ENCODE data around the gene CRABP2. TPM values are rescaled to one million over a fixed set of nuclear protein-coding genes. Genes with fewer than 3 reads are reported as not detected.

Gene CRABP2
- total and polyA plus RNA-seq, 2 of the 13 experiments (the other 11 are each of a cell fraction or from before 2014, with no cell fraction given): 0.40 to 0.60 TPM

DNA sequence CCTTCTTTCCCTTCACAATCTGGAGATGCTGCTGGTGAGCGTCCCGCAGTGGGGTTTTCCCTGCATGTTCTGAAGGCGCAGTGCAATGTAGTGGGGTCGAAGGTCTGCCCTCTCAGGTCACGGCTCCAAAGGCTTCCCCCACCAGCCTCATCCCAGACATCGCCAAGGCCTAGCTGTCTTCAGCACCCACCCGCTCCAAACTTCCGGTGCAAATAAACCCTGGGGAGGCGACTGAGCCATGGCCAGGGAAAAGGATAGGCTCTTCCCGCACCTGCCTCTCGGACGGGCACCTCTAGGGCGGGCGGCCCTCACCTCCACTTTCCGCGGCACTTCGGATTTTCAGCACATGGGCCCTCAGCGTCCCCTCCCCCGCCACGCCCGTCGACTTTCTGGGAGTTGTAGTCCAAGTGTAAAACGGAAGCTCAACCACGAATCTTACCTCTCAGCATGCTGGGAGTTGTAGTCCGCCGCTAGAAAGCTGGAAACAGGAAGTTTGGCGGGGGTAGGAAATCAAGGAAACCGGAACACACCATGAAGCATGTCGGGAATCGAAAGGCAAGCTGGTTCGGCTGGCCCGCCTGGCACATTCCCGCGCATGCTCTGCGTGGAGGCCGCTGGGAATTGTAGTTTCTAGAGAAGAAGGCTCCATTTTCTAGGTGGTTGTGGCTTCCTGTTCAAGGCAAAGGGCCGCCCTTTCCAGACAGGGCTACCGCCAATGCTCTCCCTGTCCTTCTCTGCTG is 35.5 kb upstream of the CRABP2 start, which contains the start of gene MRPL24 (continued):
- no peak for TF ChIP-seq IKZF4 (CRISPR knock-in tag; IDR thresholded peaks at IDR 0.05; ENCODE audit: borderline replicate concordance, low read depth, not compliant biosample characterization)
- peak; percentile 48 for TF ChIP-seq HNRNPH1 (optimal IDR thresholded peaks at IDR 0.05; ENCODE audit: low read depth, low read length)
- TF ChIP-seq RNF2 (conservative IDR thresholded peaks at IDR 0.05; ENCODE audit: low read depth): peak; percentile 69; the same call in 1 of the 2 replicates
- peak; percentile 75; the same call in 1 of the 2 replicates for TF ChIP-seq ZNF607 (CRISPR knock-in tag; IDR thresholded peaks at IDR 0.05; ENCODE audit: borderline replicate concordance)
- peak; percentile 48; the same call in 1 of the 2 replicates for TF ChIP-seq NFYC (CRISPR knock-in tag; IDR thresholded peaks at IDR 0.05)
- TF ChIP-seq RCOR2 (CRISPR knock-in tag; IDR thresholded peaks at IDR 0.05): no peak
- TF ChIP-seq CEBPZ (IDR thresholded peaks at IDR 0.05; ENCODE audit: low read length): no peak
- no peak for TF ChIP-seq ZNF468 (CRISPR knock-in tag; IDR thresholded peaks at IDR 0.05)
- TF ChIP-seq BHLHE40 (IDR thresholded peaks at IDR 0.05; ENCODE audit: low read length): no peak
- TF ChIP-seq MAFG (CRISPR knock-in tag; IDR thresholded peaks at IDR 0.05): no peak
- no peak for TF ChIP-seq ZSCAN20 (CRISPR knock-in tag; IDR thresholded peaks at IDR 0.05; ENCODE audit: borderline replicate concordance)
- TF ChIP-seq NFIB (CRISPR knock-in tag; IDR thresholded peaks at IDR 0.05; ENCODE audit: borderline replicate concordance): no peak
- TF ChIP-seq GATAD1 (CRISPR knock-in tag; IDR thresholded peaks at IDR 0.05): peak; percentile 92
- no peak for TF ChIP-seq SSRP1 (CRISPR knock-in tag; IDR thresholded peaks at IDR 0.05)
- TF ChIP-seq MTF1 (CRISPR knock-in tag; IDR thresholded peaks at IDR 0.05): no peak; the same call in 1 of the 2 replicates
- no peak for TF ChIP-seq BRCA1 (CRISPR knock-in tag; IDR thresholded peaks at IDR 0.05)
- TF ChIP-seq ZNF280B (CRISPR knock-in tag; IDR thresholded peaks at IDR 0.05; ENCODE audit: borderline replicate concordance): peak; percentile 72; the same call in 1 of the 2 replicates
- TF ChIP-seq, protein P1, sequence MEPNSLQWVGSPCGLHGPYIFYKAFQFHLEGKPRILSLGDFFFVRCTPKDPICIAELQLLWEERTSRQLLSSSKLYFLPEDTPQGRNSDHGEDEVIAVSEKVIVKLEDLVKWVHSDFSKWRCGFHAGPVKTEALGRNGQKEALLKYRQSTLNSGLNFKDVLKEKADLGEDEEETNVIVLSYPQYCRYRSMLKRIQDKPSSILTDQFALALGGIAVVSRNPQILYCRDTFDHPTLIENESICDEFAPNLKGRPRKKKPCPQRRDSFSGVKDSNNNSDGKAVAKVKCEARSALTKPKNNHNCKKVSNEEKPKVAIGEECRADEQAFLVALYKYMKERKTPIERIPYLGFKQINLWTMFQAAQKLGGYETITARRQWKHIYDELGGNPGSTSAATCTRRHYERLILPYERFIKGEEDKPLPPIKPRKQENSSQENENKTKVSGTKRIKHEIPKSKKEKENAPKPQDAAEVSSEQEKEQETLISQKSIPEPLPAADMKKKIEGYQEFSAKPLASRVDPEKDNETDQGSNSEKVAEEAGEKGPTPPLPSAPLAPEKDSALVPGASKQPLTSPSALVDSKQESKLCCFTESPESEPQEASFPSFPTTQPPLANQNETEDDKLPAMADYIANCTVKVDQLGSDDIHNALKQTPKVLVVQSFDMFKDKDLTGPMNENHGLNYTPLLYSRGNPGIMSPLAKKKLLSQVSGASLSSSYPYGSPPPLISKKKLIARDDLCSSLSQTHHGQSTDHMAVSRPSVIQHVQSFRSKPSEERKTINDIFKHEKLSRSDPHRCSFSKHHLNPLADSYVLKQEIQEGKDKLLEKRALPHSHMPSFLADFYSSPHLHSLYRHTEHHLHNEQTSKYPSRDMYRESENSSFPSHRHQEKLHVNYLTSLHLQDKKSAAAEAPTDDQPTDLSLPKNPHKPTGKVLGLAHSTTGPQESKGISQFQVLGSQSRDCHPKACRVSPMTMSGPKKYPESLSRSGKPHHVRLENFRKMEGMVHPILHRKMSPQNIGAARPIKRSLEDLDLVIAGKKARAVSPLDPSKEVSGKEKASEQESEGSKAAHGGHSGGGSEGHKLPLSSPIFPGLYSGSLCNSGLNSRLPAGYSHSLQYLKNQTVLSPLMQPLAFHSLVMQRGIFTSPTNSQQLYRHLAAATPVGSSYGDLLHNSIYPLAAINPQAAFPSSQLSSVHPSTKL (CRISPR knock-in tag; IDR thresholded peaks at IDR 0.05): no peak; the same call in none of the 2 replicates
- peak; percentile 24; the same call in 1 of the 2 replicates for TF ChIP-seq RXRB (CRISPR knock-in tag; IDR thresholded peaks at IDR 0.05; ENCODE audit: borderline replicate concordance)
- peak; percentile 94 for TF ChIP-seq TARDBP (CRISPR knock-in tag; IDR thresholded peaks at IDR 0.05)
- peak; percentile 25; the same call in 1 of the 2 replicates for TF ChIP-seq NCOR1 (IDR thresholded peaks at IDR 0.05; ENCODE audit: borderline replicate concordance, low read length)
- no peak for TF ChIP-seq PLRG1 (conservative IDR thresholded peaks at IDR 0.05)
- TF ChIP-seq NFE2L2 (IDR thresholded peaks at IDR 0.05; ENCODE audit: low read length): no peak; the same call in 1 of the 2 replicates
